Measurements from ENCODE around the gene FAM168A. TPM values are rescaled to one million over a fixed set of nuclear protein-coding genes. Genes with fewer than 3 reads are reported as not detected.

FAM168A gene
- total and polyA plus RNA-seq, 2 of the 8 experiments (the other 6 are each of a cell fraction or from before 2014, with no cell fraction given), result 17.1 to 21.6 TPM

DNA sequence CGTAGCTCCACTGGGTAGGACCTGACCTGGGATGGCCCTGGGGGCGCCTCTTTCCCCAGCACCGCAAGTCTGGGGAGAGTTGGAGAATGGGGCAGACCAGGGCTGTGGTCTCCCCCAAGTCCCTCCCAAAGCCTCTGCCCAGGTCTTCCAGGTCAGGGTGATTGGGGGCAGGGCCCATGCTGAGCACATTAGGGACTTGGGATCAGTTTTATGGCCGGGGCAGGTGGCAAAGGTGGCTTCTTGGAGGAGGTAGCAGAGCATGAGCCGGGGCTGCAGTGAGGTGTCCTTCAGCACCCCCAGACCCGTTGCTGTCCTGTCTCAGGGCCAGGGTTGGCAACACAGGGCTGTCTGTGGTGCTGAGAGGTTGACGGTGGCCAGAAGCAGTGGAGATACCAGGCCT lies 215.7 kb downstream of the FAM168A start:
- ChIA-PET CTCF (ENCODE audit: partially characterized antibody) (interaction anchor here (1.2 to 59.1 kb wide), 8 partner anchors 10 to 278 kb away, joined by 3 to 1456 read pairs (median 6); partner anchors contain the start of gene ARHGEF17), POLR2A (ENCODE audit: partially characterized antibody) (interaction anchor here (1.3 to 1.8 kb wide), 2 partner anchors 10 to 11 kb away, joined by 3 to 5 read pairs; no protein-coding TSS in a partner anchor)
- no peak overlapping the region for H3K27ac ChIP-seq (ENCODE audit: low read depth, low read length)
- H4K20me1 ChIP-seq (replicated peaks in 1 of 2; ENCODE audit: control insufficient read depth in 1 of 2, insufficient read depth in 2 of 2, low read length in 2 of 2), result peaks cover 6 to 8% of the 10 kb centered on the region in 2 experiments
- H2BK20ac ChIP-seq (ENCODE audit: low read length), result no peak overlapping the region
- TF ChIP-seq TEAD4 (IDR thresholded peaks at IDR 0.05; ENCODE audit: low read depth, low read length) (no peak), CTBP2 (IDR thresholded peaks at IDR 0.05; ENCODE audit: borderline replicate concordance, insufficient read depth, insufficient read length, low read length) (no peak), CHD1 (IDR thresholded peaks at IDR 0.05; ENCODE audit: low read depth, low read length) (no peak), TAF7 (optimal IDR thresholded peaks at IDR 0.05; ENCODE audit: borderline replicate concordance, low read depth, low read length) (no peak), RXRA (IDR thresholded peaks at IDR 0.05; ENCODE audit: insufficient read depth, low read depth, low read length) (no peak), SP4 (IDR thresholded peaks at IDR 0.05; ENCODE audit: low read length) (no peak), NANOG (IDR thresholded peaks at IDR 0.05; ENCODE audit: insufficient read depth, low read depth, low read length, poor library complexity, severe bottlenecking) (no peak)
- peaks cover 2% of the 10 kb centered on the region; the same call in 1 of the 2 replicates for H3K23me2 ChIP-seq (ENCODE audit: low read depth, low read length)
- H3K27me3 ChIP-seq (replicated peaks in 1 of 4; ENCODE audit: control insufficient read depth in 3 of 4, extremely low read depth in 1 of 4, insufficient read depth in 3 of 4, low read length in 3 of 4), result peaks cover 0 to 9% (median 4%) of the 10 kb centered on the region in 4 experiments; a peak in 3 of 7 replicates
- no peak overlapping the region for H4K8ac ChIP-seq (ENCODE audit: extremely low read depth, insufficient read depth, low read length)
- no peak overlapping the region for H3K4me2 ChIP-seq (ENCODE audit: insufficient read depth in 1 of 2, low read depth in 2 of 2, low read length in 2 of 2)
- no peaks in the 10 kb centered on the region for H3K36me3 ChIP-seq (ENCODE audit: control insufficient read depth in 2 of 4, insufficient read depth in 4 of 4, low read length in 3 of 4)
- H3K79me1 ChIP-seq (ENCODE audit: low read depth, low read length), result peaks cover 9% of the 10 kb centered on the region; the same call in 1 of the 2 replicates
- no peak overlapping the region for H3K23ac ChIP-seq (ENCODE audit: insufficient read length)
- no peak for DNase-seq (ENCODE audit: low read depth in 1 of 2, low spot score in 2 of 2)
- H3K18ac ChIP-seq (ENCODE audit: extremely low read depth, low read length), result no peak overlapping the region
- H2AFZ ChIP-seq (ENCODE audit: low read length), result no peak overlapping the region
- no peak overlapping the region for H3K56ac ChIP-seq (replicated peaks; ENCODE audit: insufficient read length, low read depth, low read length)
- no peak overlapping the region for H4K5ac ChIP-seq (ENCODE audit: insufficient read length, low read depth, low read length)
- WGBS, 2 experiments (ENCODE audit: extremely low coverage in 1 of 2, insufficient coverage in 1 of 2, insufficient read length in 1 of 2, insufficient replicate concordance in 2 of 2, low coverage in 1 of 2, low lambda C conversion rate in 2 of 2, missing lambda C conversion rate in 1 of 2), result 92% methylated on average over 7 of the region's 7 CpGs; no CpG with 5 or more reads in 1 of the 2 experiments
- H2BK5ac ChIP-seq (ENCODE audit: low read depth, low read length), result no peak overlapping the region
- H2AK5ac ChIP-seq (ENCODE audit: low read depth, low read length), result no peak overlapping the region
- no peak overlapping the region for H4K91ac ChIP-seq (replicated peaks; ENCODE audit: insufficient read length, low read length)
- no peak overlapping the region for H2BK15ac ChIP-seq (ENCODE audit: low read length)
- H3K9ac ChIP-seq (replicated peaks in 1 of 4; ENCODE audit: extremely low read depth in 1 of 4, low read depth in 3 of 4, low read length in 3 of 4), result no peak overlapping the region
- FAIRE-seq, result no peak
- H3K4me1 ChIP-seq (replicated peaks in 1 of 4; ENCODE audit: control insufficient read depth in 3 of 4, insufficient read depth in 4 of 4, low read length in 3 of 4), result peaks cover 0 to 14% (median 3%) of the 10 kb centered on the region in 4 experiments; a peak in 6 of 7 replicates
- no peak overlapping the region for H3K4me3 ChIP-seq (ENCODE audit: extremely low read depth in 1 of 4, insufficient read depth in 2 of 4, low read depth in 3 of 4, low read length in 4 of 4)
- H2BK120ac ChIP-seq (replicated peaks; ENCODE audit: low read depth, low read length), result no peak overlapping the region
- H3K14ac ChIP-seq (ENCODE audit: insufficient read length), result no peak overlapping the region
- peaks cover 0 to 3% of the 10 kb centered on the region in 2 experiments; a peak in 1 of 4 replicates for H3K79me2 ChIP-seq (ENCODE audit: control insufficient read depth in 1 of 2, insufficient read depth in 2 of 2, low read length in 2 of 2)
- no peaks in the 10 kb centered on the region for H3K9me3 ChIP-seq (ENCODE audit: insufficient read depth in 2 of 2, low read depth in 1 of 2, low read length in 1 of 2)
- no peak overlapping the region for H3K4ac ChIP-seq (replicated peaks; ENCODE audit: insufficient read length, low read depth, low read length)
- no peak overlapping the region for H2BK12ac ChIP-seq (ENCODE audit: low read depth, low read length)

Data from H1 (cell line).